ENCODE results near the gene LGR4.

The LGR4 gene

GRCh38 chr11:27385245-27385644 lies 87.3 kb downstream of the LGR4 start:
- no peak overlapping the region for H3K4me3 ChIP-seq (ENCODE audit: insufficient read length, low read depth)
- H3K27me3 ChIP-seq (ENCODE audit: insufficient read depth, insufficient read length): no peaks in the 10 kb centered on the region
- H3K36me3 ChIP-seq (ENCODE audit: insufficient read depth, insufficient read length, low read length): peaks cover 37% of the 10 kb centered on the region
- H3K9me3 ChIP-seq (ENCODE audit: insufficient read depth, low read length): no peaks in the 10 kb centered on the region
- DNase-seq (ENCODE audit: low read depth, low spot score): no peak
- no peaks in the 10 kb centered on the region for H3K4me1 ChIP-seq (ENCODE audit: insufficient read depth, insufficient read length)
- TF ChIP-seq ZNF274 (IDR thresholded peaks at IDR 0.05; ENCODE audit: low read depth, low read length) (no peak), YY1 (IDR thresholded peaks at IDR 0.05; ENCODE audit: insufficient read depth, insufficient read length) (no peak), SUZ12 (IDR thresholded peaks at IDR 0.05; ENCODE audit: extremely low read depth, insufficient read depth, insufficient read length) (no peak)
- no peak overlapping the region for H3K9ac ChIP-seq (ENCODE audit: insufficient read length, low read depth)

GRCh38 chr11:27384227-27384626 lies 88.4 kb downstream of the LGR4 start:
- no peak for TF ChIP-seq SUZ12 (IDR thresholded peaks at IDR 0.05; ENCODE audit: extremely low read depth, insufficient read depth, insufficient read length)
- no peak for TF ChIP-seq ZNF274 (IDR thresholded peaks at IDR 0.05; ENCODE audit: low read depth, low read length)
- no peak for TF ChIP-seq YY1 (IDR thresholded peaks at IDR 0.05; ENCODE audit: insufficient read depth, insufficient read length)
- Histone ChIP-seq H3K9ac (ENCODE audit: insufficient read length, low read depth) (no peak overlapping the region), H3K4me1 (ENCODE audit: insufficient read depth, insufficient read length) (no peaks in the 10 kb centered on the region), H3K27me3 (ENCODE audit: insufficient read depth, insufficient read length) (no peaks in the 10 kb centered on the region), H3K36me3 (ENCODE audit: insufficient read depth, insufficient read length, low read length) (peaks cover 46% of the 10 kb centered on the region), H3K9me3 (ENCODE audit: insufficient read depth, low read length) (no peaks in the 10 kb centered on the region), H3K4me3 (ENCODE audit: insufficient read length, low read depth) (no peak overlapping the region)
- DNase-seq (ENCODE audit: low read depth, low spot score): no peak

DNA sequence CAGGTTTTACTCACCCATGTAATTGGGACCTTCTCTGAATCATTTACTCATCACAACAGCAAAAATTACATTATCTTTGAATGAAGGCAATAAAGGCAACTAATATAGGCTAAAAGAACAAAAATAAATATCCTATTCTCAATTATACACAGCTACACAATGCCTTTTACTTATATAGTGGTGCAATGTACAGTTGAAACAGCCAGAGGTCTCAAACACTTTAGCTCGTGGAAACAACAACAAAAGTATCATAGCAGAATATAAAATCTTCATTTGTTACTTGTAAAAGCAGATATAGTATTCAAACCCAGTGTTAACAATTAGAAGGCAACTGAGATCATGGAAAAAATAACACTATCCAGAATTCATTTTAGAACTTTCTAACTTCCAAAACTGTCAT lies 88.9 kb downstream of the LGR4 start:
- no peaks in the 10 kb centered on the region for H3K4me1 ChIP-seq (ENCODE audit: insufficient read depth, insufficient read length)
- TF ChIP-seq ZNF274 (IDR thresholded peaks at IDR 0.05; ENCODE audit: low read depth, low read length) (no peak), YY1 (IDR thresholded peaks at IDR 0.05; ENCODE audit: insufficient read depth, insufficient read length) (no peak), SUZ12 (IDR thresholded peaks at IDR 0.05; ENCODE audit: extremely low read depth, insufficient read depth, insufficient read length) (no peak)
- peaks cover 51% of the 10 kb centered on the region for H3K36me3 ChIP-seq (ENCODE audit: insufficient read depth, insufficient read length, low read length)
- H3K4me3 ChIP-seq (ENCODE audit: insufficient read length, low read depth): no peak overlapping the region
- H3K9me3 ChIP-seq (ENCODE audit: insufficient read depth, low read length): no peaks in the 10 kb centered on the region
- no peaks in the 10 kb centered on the region for H3K27me3 ChIP-seq (ENCODE audit: insufficient read depth, insufficient read length)
- no peak for DNase-seq (ENCODE audit: low read depth, low spot score)
- H3K9ac ChIP-seq (ENCODE audit: insufficient read length, low read depth): no peak overlapping the region

DNA sequence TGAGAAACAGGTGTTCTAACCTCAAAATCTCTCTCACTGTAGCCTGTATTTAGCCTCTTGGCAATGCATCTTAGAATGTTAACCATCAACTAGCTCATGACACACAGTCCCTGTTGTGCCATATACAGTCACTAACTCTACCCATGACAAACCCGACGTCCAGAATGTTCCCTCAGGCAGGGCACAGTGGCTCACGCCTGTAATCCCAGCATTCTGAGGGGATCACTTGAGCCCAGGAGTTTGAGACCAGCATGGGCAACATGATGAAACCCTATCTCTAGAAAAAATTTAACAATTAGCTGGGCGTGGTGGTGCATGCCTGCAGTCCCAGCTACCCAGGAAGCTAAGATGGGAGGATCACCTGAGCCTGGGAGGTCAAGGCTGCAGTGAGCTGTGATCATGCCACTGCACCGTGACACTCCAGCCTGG lies 91.3 kb downstream of the LGR4 start:
- H3K27me3 ChIP-seq (ENCODE audit: insufficient read depth, insufficient read length): no peaks in the 10 kb centered on the region
- no peak overlapping the region for H3K4me3 ChIP-seq (ENCODE audit: insufficient read length, low read depth)
- H3K36me3 ChIP-seq (ENCODE audit: insufficient read depth, insufficient read length, low read length): peaks cover 51% of the 10 kb centered on the region
- no peaks in the 10 kb centered on the region for H3K9me3 ChIP-seq (ENCODE audit: insufficient read depth, low read length)
- no peak for DNase-seq (ENCODE audit: low read depth, low spot score)
- H3K9ac ChIP-seq (ENCODE audit: insufficient read length, low read depth): no peak overlapping the region
- H3K4me1 ChIP-seq (ENCODE audit: insufficient read depth, insufficient read length): no peaks in the 10 kb centered on the region
- TF ChIP-seq YY1 (IDR thresholded peaks at IDR 0.05; ENCODE audit: insufficient read depth, insufficient read length): no peak
- no peak for TF ChIP-seq ZNF274 (IDR thresholded peaks at IDR 0.05; ENCODE audit: low read depth, low read length)
- no peak for TF ChIP-seq SUZ12 (IDR thresholded peaks at IDR 0.05; ENCODE audit: extremely low read depth, insufficient read depth, insufficient read length)

DNA sequence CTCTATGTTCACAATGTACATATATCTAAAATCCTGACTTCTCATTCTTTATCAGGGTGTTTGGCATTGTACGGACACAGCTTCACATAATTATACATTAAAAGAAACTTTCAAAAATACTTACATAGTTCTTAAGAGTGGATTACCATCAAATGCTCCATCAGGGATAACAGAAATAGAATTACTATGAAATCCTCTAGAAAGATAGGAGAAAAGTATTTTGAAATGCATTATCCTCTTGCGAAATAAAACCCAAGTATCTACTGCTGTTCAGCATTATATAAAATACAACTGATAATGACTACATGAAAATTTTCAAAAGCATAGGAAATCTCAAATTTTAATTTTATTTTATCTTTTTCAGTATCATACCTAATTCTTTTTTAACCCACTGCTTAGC lies 91.8 kb downstream of the LGR4 start:
- Histone ChIP-seq H3K27me3 (ENCODE audit: insufficient read depth, insufficient read length) (no peaks in the 10 kb centered on the region), H3K4me1 (ENCODE audit: insufficient read depth, insufficient read length) (no peaks in the 10 kb centered on the region), H3K9ac (ENCODE audit: insufficient read length, low read depth) (no peak overlapping the region), H3K4me3 (ENCODE audit: insufficient read length, low read depth) (no peak overlapping the region), H3K9me3 (ENCODE audit: insufficient read depth, low read length) (no peaks in the 10 kb centered on the region), H3K36me3 (ENCODE audit: insufficient read depth, insufficient read length, low read length) (peaks cover 51% of the 10 kb centered on the region)
- TF ChIP-seq YY1 (IDR thresholded peaks at IDR 0.05; ENCODE audit: insufficient read depth, insufficient read length) (no peak), ZNF274 (IDR thresholded peaks at IDR 0.05; ENCODE audit: low read depth, low read length) (no peak), SUZ12 (IDR thresholded peaks at IDR 0.05; ENCODE audit: extremely low read depth, insufficient read depth, insufficient read length) (no peak)
- DNase-seq (ENCODE audit: low read depth, low spot score): no peak

GRCh38 chr11:27379449-27379848 lies 93.1 kb downstream of the LGR4 start:
- Histone ChIP-seq H3K9me3 (ENCODE audit: insufficient read depth, low read length) (no peaks in the 10 kb centered on the region), H3K4me3 (ENCODE audit: insufficient read length, low read depth) (no peak overlapping the region), H3K9ac (ENCODE audit: insufficient read length, low read depth) (no peak overlapping the region), H3K36me3 (ENCODE audit: insufficient read depth, insufficient read length, low read length) (peaks cover 45% of the 10 kb centered on the region), H3K27me3 (ENCODE audit: insufficient read depth, insufficient read length) (no peaks in the 10 kb centered on the region), H3K4me1 (ENCODE audit: insufficient read depth, insufficient read length) (no peaks in the 10 kb centered on the region)
- no peak for TF ChIP-seq ZNF274 (IDR thresholded peaks at IDR 0.05; ENCODE audit: low read depth, low read length)
- TF ChIP-seq YY1 (IDR thresholded peaks at IDR 0.05; ENCODE audit: insufficient read depth, insufficient read length): no peak
- TF ChIP-seq SUZ12 (IDR thresholded peaks at IDR 0.05; ENCODE audit: extremely low read depth, insufficient read depth, insufficient read length): no peak
- no peak for DNase-seq (ENCODE audit: low read depth, low spot score)

DNA sequence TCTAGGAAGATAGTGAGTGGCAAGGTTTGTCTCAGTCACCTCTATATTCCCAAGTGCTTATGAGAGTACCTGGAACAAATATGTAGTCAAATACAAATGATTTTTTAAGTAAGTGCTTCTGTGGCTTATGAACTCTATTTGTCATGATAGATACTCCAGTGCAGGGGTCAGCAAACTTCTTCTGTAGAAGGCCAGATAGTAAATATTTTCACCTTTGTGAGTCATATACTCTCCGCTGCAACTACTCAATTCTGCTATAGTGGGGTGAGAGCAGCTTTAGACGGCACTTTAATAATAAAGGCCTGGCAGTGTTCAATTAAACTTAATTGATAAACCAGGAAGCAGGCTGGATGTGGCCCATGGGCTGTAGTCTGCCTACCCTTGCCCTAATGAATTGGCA lies 97.2 kb downstream of the LGR4 start:
- Histone ChIP-seq H3K27me3 (ENCODE audit: insufficient read depth, insufficient read length) (no peaks in the 10 kb centered on the region), H3K4me3 (ENCODE audit: insufficient read length, low read depth) (no peak overlapping the region), H3K4me1 (ENCODE audit: insufficient read depth, insufficient read length) (no peaks in the 10 kb centered on the region), H3K9ac (ENCODE audit: insufficient read length, low read depth) (no peak overlapping the region), H3K36me3 (ENCODE audit: insufficient read depth, insufficient read length, low read length) (peaks cover 37% of the 10 kb centered on the region), H3K9me3 (ENCODE audit: insufficient read depth, low read length) (no peaks in the 10 kb centered on the region)
- TF ChIP-seq YY1 (IDR thresholded peaks at IDR 0.05; ENCODE audit: insufficient read depth, insufficient read length) (no peak), SUZ12 (IDR thresholded peaks at IDR 0.05; ENCODE audit: extremely low read depth, insufficient read depth, insufficient read length) (no peak), ZNF274 (IDR thresholded peaks at IDR 0.05; ENCODE audit: low read depth, low read length) (no peak)
- no peak for DNase-seq (ENCODE audit: low read depth, low spot score)
